A549 (cell line): ENCODE data around the gene DLX6.

Experiments
- CTCF ChIP-seq: fragments of >200 bp; sonication (Bioruptor Twin); formaldehyde crosslinking; IDR thresholded peaks from 3 replicates; pipeline ENCODE4 v1.5.1; 2016
- MAZ ChIP-seq: fragments of 150-350 bp; IDR thresholded peaks from 2 replicates; pipeline ENCODE4 v1.6.1; 2014; ENCODE audit warnings: antibody characterized with exemption, low read depth, low read length, borderline replicate concordance
- TFCP2L1 ChIP-seq: fragments of 250-450 bp; sonication (Bioruptor Pico); IDR thresholded peaks from 2 replicates; pipeline ENCODE4 v1.5.0; 2021; ENCODE audit warnings: mild to moderate bottlenecking

- TF ChIP-seq CTCF (no peak), TFCP2L1 (CRISPR knock-in tag) (no peak), MAZ (no peak)
Measured at GRCh38 chr7:97013134-97013844, 7.9 kb downstream of the DLX6 start.
